SK-N-MC (cell line): ENCODE results near the gene EXOSC10.

Experiments used
- DNase-seq: peaks from one replicate; pipeline ENCODE4 v3.0.0-alpha.2; 2011; ENCODE audit warnings: low read depth, low spot score
- H3K27ac ChIP-seq: fragments of 200-600 bp; sonication (generic); 2 replicates; pipeline ENCODE4 v1.5.1; 2016; ENCODE audit warnings: mixed run types
- H3K36me3 ChIP-seq: fragments of 200-600 bp; sonication (generic); 2 replicates; pipeline ENCODE4 v1.6.1; 2017; ENCODE audit warnings: antibody characterized with exemption, low read length, mixed read lengths; ENCODE audit not compliant: insufficient read depth
- H3K4me3 ChIP-seq: fragments of 200-600 bp; sonication (generic); 2 replicates; pipeline ENCODE4 v1.5.1; 2016
- H3K9ac ChIP-seq: fragments of 200-600 bp; sonication (generic); 2 replicates; pipeline ENCODE4 v1.8.0; 2017; ENCODE audit warnings: mixed run types, mixed read lengths; ENCODE audit not compliant: insufficient read length
- H3K9me3 ChIP-seq: fragments of 200-600 bp; sonication (generic); 2 replicates; pipeline ENCODE4 v1.6.1; 2017; ENCODE audit warnings: low read depth, mild to moderate bottlenecking, antibody characterized with exemption, low read length, moderate library complexity, mixed read lengths
- EZH2 ChIP-seq: fragments of 200-600 bp; sonication (generic); IDR thresholded peaks from one replicate; pipeline ENCODE4 v1.6.1; 2017; ENCODE audit warnings: antibody characterized with exemption
- FOXP2 ChIP-seq: optimal IDR thresholded peaks from 2 replicates; pipeline ENCODE3; 2011; ENCODE audit warnings: mild to moderate bottlenecking, moderate library complexity; ENCODE audit not compliant: insufficient read depth; ENCODE audit errors: extremely low read length, control extremely low read depth
- POLR2AphosphoS5 ChIP-seq: IDR thresholded peaks from 2 replicates; pipeline ENCODE4 v1.6.1; 2012; ENCODE audit warnings: mild to moderate bottlenecking, low read depth, low read length, borderline replicate concordance

The EXOSC10 gene

GRCh38 chr1:11099310-11100148, at the start of gene EXOSC10:
TSS of gene EXOSC10 (minus strand) at chr1:11099869. CDS start at chr1:11099831, 38 bp downstream.
- Histone ChIP-seq H3K4me3 (peak within 1 kb of the TSS; percentile 86), H3K9ac (peak within 1 kb of the TSS; percentile 96), H3K36me3 (peaks cover 35% of the 10 kb centered on the region), H3K9me3 (no peaks in the 10 kb centered on the region), H3K27ac (peak within 1 kb of the TSS; percentile 72)
- peak; percentile 30 for DNase-seq
- no peak for TF ChIP-seq FOXP2
- peak; percentile 88 for TF ChIP-seq POLR2AphosphoS5

- Histone ChIP-seq H3K4me3 (no peak overlapping the region), H3K36me3 (peaks cover 47% of the 10 kb centered on the region), H3K9ac (no peak overlapping the region), H3K27ac (no peak overlapping the region), H3K9me3 (no peaks in the 10 kb centered on the region)
- no peak for TF ChIP-seq POLR2AphosphoS5
- TF ChIP-seq FOXP2, result no peak
- no peak for TF ChIP-seq EZH2
- DNase-seq, result no peak
Observed at GRCh38 chr1:11147197-11147770, 47.6 kb upstream of the EXOSC10 start.

GRCh38 chr1:11145741-11146140, 46.1 kb upstream of the EXOSC10 start:
- no peaks in the 10 kb centered on the region for H3K9me3 ChIP-seq
- no peak for DNase-seq
- TF ChIP-seq FOXP2 (no peak), POLR2AphosphoS5 (no peak), EZH2 (no peak)
- peaks cover 47% of the 10 kb centered on the region for H3K36me3 ChIP-seq
- H3K27ac ChIP-seq, result no peak overlapping the region
- H3K4me3 ChIP-seq, result no peak overlapping the region
- no peak overlapping the region for H3K9ac ChIP-seq

GRCh38 chr1:11144570-11145256, 45.0 kb upstream of the EXOSC10 start:
- Histone ChIP-seq H3K36me3 (peaks cover 47% of the 10 kb centered on the region), H3K9ac (no peak overlapping the region), H3K27ac (no peak overlapping the region)

GRCh38 chr1:11143907-11144306, 44.2 kb upstream of the EXOSC10 start:
- H3K9ac ChIP-seq, result no peak overlapping the region
- peaks cover 45% of the 10 kb centered on the region for H3K36me3 ChIP-seq
- TF ChIP-seq POLR2AphosphoS5 (no peak), FOXP2 (no peak), EZH2 (no peak)
- H3K27ac ChIP-seq, result no peak overlapping the region
- no peaks in the 10 kb centered on the region for H3K9me3 ChIP-seq
- DNase-seq, result no peak
- no peak overlapping the region for H3K4me3 ChIP-seq

More at GRCh38 chr1:11144570-11145256, 45.0 kb upstream of the EXOSC10 start:
- no peak for DNase-seq
- TF ChIP-seq EZH2, result no peak
- no peak for TF ChIP-seq POLR2AphosphoS5
- no peak for TF ChIP-seq FOXP2
- H3K9me3 ChIP-seq, result no peaks in the 10 kb centered on the region
- H3K4me3 ChIP-seq, result no peak overlapping the region

- no peaks in the 10 kb centered on the region for H3K9me3 ChIP-seq
- H3K4me3 ChIP-seq, result no peak overlapping the region
- TF ChIP-seq FOXP2 (no peak), EZH2 (no peak), POLR2AphosphoS5 (no peak)
- H3K27ac ChIP-seq, result no peak overlapping the region
- no peak for DNase-seq
- peaks cover 49% of the 10 kb centered on the region for H3K36me3 ChIP-seq
- H3K9ac ChIP-seq, result no peak overlapping the region
Observed at GRCh38 chr1:11143401-11143800, 43.7 kb upstream of the EXOSC10 start.

GRCh38 chr1:11142618-11143391, 43.1 kb upstream of the EXOSC10 start:
- Histone ChIP-seq H3K9ac (no peak overlapping the region), H3K9me3 (no peaks in the 10 kb centered on the region), H3K36me3 (peaks cover 52% of the 10 kb centered on the region), H3K27ac (no peak overlapping the region), H3K4me3 (no peak overlapping the region)
- TF ChIP-seq EZH2, result no peak
- no peak for TF ChIP-seq POLR2AphosphoS5
- TF ChIP-seq FOXP2, result no peak
- DNase-seq, result no peak

- Histone ChIP-seq H3K27ac (no peak overlapping the region), H3K4me3 (no peak overlapping the region), H3K9ac (no peak overlapping the region), H3K9me3 (no peaks in the 10 kb centered on the region), H3K36me3 (peaks cover 37% of the 10 kb centered on the region)
- no peak for DNase-seq
- TF ChIP-seq EZH2, result no peak
Observed at GRCh38 chr1:11138952-11139351, 39.3 kb upstream of the EXOSC10 start.
